IMR-90 (cell line): ENCODE data around the gene KCNK10.

Experiments used
- BHLHE40 ChIP-seq: fragments of 150-350 bp; IDR thresholded peaks from 2 replicates; pipeline ENCODE4 v1.6.1; 2016; ENCODE audit warnings: mild to moderate bottlenecking, low read depth, low read length
- CEBPB ChIP-seq: IDR thresholded peaks from 2 replicates; pipeline ENCODE4 v1.6.1; 2012; ENCODE audit warnings: low read depth, low read length, improper control_type of control experiment
- CHD1 ChIP-seq: IDR thresholded peaks from 2 replicates; pipeline ENCODE4 v1.6.1; 2012; ENCODE audit warnings: low read depth, low read length, improper control_type of control experiment
- CTCF ChIP-seq: conservative IDR thresholded peaks from 2 replicates; pipeline ENCODE4 v1.5.1; 2012; ENCODE audit warnings: mild to moderate bottlenecking, low read depth, low read length, improper control_type of control experiment
- MAFK ChIP-seq: IDR thresholded peaks from 2 replicates; pipeline ENCODE4 v1.6.1; 2012; ENCODE audit warnings: low read depth, low read length, improper control_type of control experiment
- MAZ ChIP-seq: IDR thresholded peaks from 2 replicates; pipeline ENCODE4 v1.6.1; 2012; ENCODE audit warnings: low read depth, mild to moderate bottlenecking, low read length, improper control_type of control experiment, moderate library complexity, borderline replicate concordance
- MXI1 ChIP-seq: IDR thresholded peaks from 2 replicates; pipeline ENCODE4 v1.6.1; 2012; ENCODE audit warnings: low read depth, mild to moderate bottlenecking, low read length, moderate library complexity, borderline replicate concordance
- POLR2A ChIP-seq: IDR thresholded peaks from 2 replicates; pipeline ENCODE4 v1.6.1; 2012; ENCODE audit warnings: mild to moderate bottlenecking, low read depth, low read length
- RAD21 ChIP-seq: IDR thresholded peaks from 2 replicates; pipeline ENCODE4 v1.6.1; 2012; ENCODE audit warnings: low read length, improper control_type of control experiment
- RFX5 ChIP-seq: IDR thresholded peaks from 2 replicates; pipeline ENCODE4 v1.8.0; 2012; ENCODE audit warnings: low read depth, mild to moderate bottlenecking, low read length, moderate library complexity
- SMC3 ChIP-seq: fragments of 150-350 bp; IDR thresholded peaks from 2 replicates; pipeline ENCODE4 v1.6.1; 2016; ENCODE audit warnings: low read depth, mild to moderate bottlenecking, antibody characterized with exemption, low read length, moderate library complexity
- USF2 ChIP-seq: fragments of 150-350 bp; IDR thresholded peaks from 2 replicates; pipeline ENCODE4 v1.6.1; 2017; ENCODE audit warnings: mild to moderate bottlenecking, antibody characterized with exemption, low read length, low read depth
- TF ChIP-seq, protein P1 (sequence below): fragments of 150-350 bp; IDR thresholded peaks from 2 replicates; pipeline ENCODE4 v1.6.1; 2016; ENCODE audit warnings: low read depth, mild to moderate bottlenecking, low read length, moderate library complexity, borderline replicate concordance

DNA sequence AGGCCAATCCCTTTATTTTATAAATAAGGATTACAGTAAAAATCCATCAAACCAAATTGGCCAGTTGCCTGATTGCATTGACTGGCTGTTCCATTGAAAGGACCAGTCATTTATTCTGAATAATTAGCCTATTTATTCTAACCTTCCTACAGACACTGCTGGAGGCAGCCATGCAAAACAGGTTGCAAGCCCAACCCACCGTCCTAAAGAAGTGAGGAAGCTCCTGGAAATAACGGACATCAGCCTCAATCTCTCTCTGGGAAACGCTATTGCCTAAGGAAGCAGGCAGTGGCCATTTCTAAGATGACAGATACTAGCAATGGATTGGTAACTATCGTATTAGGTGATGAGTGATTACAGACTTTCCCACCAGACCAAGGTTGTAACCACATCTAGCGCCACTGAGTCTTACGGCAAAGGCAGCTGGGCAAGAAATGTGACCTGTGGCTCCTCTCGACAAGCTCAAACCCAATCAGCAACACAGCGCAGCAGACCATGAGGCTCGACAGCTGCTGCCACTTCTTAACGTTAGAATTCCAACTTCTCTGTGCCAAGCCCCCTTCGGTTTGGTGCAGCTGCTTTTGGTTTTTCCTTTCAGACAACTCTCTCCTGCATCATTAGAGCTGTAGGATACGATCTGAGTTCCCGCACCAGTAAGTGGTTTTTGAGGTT is 134.2 kb downstream of the KCNK10 start:
- TF ChIP-seq POLR2A (no peak), CTCF (no peak), CEBPB (no peak), MXI1 (no peak), USF2 (no peak), BHLHE40 (no peak), RFX5 (no peak), CHD1 (no peak), RAD21 (no peak), MAZ (no peak), SMC3 (no peak), MAFK (no peak)
- TF ChIP-seq, protein P1, sequence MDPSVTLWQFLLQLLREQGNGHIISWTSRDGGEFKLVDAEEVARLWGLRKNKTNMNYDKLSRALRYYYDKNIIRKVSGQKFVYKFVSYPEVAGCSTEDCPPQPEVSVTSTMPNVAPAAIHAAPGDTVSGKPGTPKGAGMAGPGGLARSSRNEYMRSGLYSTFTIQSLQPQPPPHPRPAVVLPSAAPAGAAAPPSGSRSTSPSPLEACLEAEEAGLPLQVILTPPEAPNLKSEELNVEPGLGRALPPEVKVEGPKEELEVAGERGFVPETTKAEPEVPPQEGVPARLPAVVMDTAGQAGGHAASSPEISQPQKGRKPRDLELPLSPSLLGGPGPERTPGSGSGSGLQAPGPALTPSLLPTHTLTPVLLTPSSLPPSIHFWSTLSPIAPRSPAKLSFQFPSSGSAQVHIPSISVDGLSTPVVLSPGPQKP, result no peak
